B cell (primary cell): ENCODE results near the gene ZNF438. TPM values are rescaled to one million over a fixed set of nuclear protein-coding genes. Genes with fewer than 3 reads are reported as not detected.

Experiments
- ATAC-seq: fragments of 200-7000 bp; cut with Tn5 transposase; one replicate; pipeline ENCODE4 v1.10.0; 2021; ENCODE audit warnings: low read depth, mild to moderate bottlenecking, moderate number of reproducible peaks, moderate library complexity
- CTCF ChIA-PET: fragments of 350-600 bp; sonication (Branson Sonifier 250); formaldehyde crosslinking; loops from one replicate; lab custom pipeline; 2021; ENCODE audit warnings: antibody characterized with exemption, inconsistent platforms; lab: Charles Lee
- POLR2A ChIA-PET: fragments of 350-600 bp; sonication (Branson Sonifier 250); formaldehyde crosslinking; loops from one replicate; lab custom pipeline; 2021; ENCODE audit warnings: antibody characterized with exemption; lab: Charles Lee
- DNase-seq: peaks from one replicate; pipeline ENCODE4 v3.0.0; 2013
- H2AFZ ChIP-seq: 2 replicates; pipeline ENCODE4 v1.6.1; 2012; ENCODE audit warnings: mild to moderate bottlenecking, low read depth, low read length; ENCODE audit not compliant: insufficient read depth, poor library complexity, severe bottlenecking
- H3K27ac ChIP-seq, 2 donors: 1 replicate in 1 of 2; 2 replicates in 1 of 2; pipeline ENCODE4 v1.5.1; 2012 to 2013; ENCODE audit warnings: low read length in 2 of 2, mild to moderate bottlenecking in 2 of 2, moderate library complexity in 1 of 2
- H3K27me3 ChIP-seq, 4 experiments: fragments of 200-600 bp in 1 of 4; sonication (generic) in 1 of 4; replicated peaks in 1 of 4; 1 replicate in 2 of 4; 2 replicates in 2 of 4; pipeline versions ENCODE4 v1.6.1 to v1.7.0; 2013 to 2016; ENCODE audit warnings: low read length in 3 of 4, mild to moderate bottlenecking in 2 of 4, mixed read lengths in 1 of 4, moderate library complexity in 1 of 4; ENCODE audit not compliant: insufficient read depth in 4 of 4, control insufficient read depth in 3 of 4; ENCODE audit errors: control extremely low read depth in 1 of 4
- H3K36me3 ChIP-seq, 2 experiments: replicated peaks in 1 of 2; 1 replicate in 1 of 2; 2 replicates in 1 of 2; pipeline versions ENCODE4 v1.6.1 to v1.7.1; 2013; ENCODE audit warnings: low read length in 1 of 2; ENCODE audit not compliant: insufficient read depth in 2 of 2, control insufficient read depth in 1 of 2; ENCODE audit errors: control extremely low read depth in 1 of 2, extremely low read depth in 1 of 2
- H3K4me1 ChIP-seq, 2 donors: fragments of 200-600 bp in 1 of 2; sonication (generic) in 1 of 2; 1 replicate in 1 of 2; 2 replicates in 1 of 2; pipeline versions ENCODE4 v1.5.1 to v1.6.1; 2013 to 2017; ENCODE audit warnings: low read length in 2 of 2; ENCODE audit not compliant: control insufficient read depth in 2 of 2, insufficient read depth in 2 of 2
- H3K4me2 ChIP-seq: replicated peaks from 2 replicates; pipeline ENCODE3; 2012; ENCODE audit warnings: mild to moderate bottlenecking, low read depth, low read length; ENCODE audit not compliant: poor library complexity, severe bottlenecking
- H3K4me3 ChIP-seq, 5 experiments: fragments of 200-600 bp in 1 of 5; sonication (generic) in 1 of 5; 1 replicate in 3 of 5; 2 replicates in 2 of 5; pipeline versions ENCODE4 v1.5.1 to v1.7.0; 2011 to 2016; ENCODE audit warnings: low read length in 4 of 5, mild to moderate bottlenecking in 4 of 5, low read depth in 2 of 5, control low read depth in 1 of 5, moderate library complexity in 1 of 5; ENCODE audit not compliant: insufficient read depth in 1 of 5; ENCODE audit errors: control extremely low read depth in 1 of 5, extremely low read depth in 1 of 5
- H3K79me2 ChIP-seq: fragments of 200-600 bp; sonication (generic); one replicate; pipeline ENCODE4 v1.6.0; 2016; ENCODE audit warnings: low read length; ENCODE audit not compliant: control insufficient read depth, insufficient read depth
- H3K9ac ChIP-seq: fragments of 200-600 bp; sonication (generic); 2 replicates; pipeline ENCODE4 v1.6.1; 2017; ENCODE audit warnings: mild to moderate bottlenecking, low read length, moderate library complexity
- H3K9me3 ChIP-seq, 3 donors: one replicate each; pipeline versions ENCODE4 v1.6.1 to v1.7.1; 2013; ENCODE audit warnings: low read length in 2 of 3; ENCODE audit not compliant: control insufficient read depth in 2 of 3, insufficient read depth in 1 of 3; ENCODE audit errors: control extremely low read depth in 1 of 3
- H4K20me1 ChIP-seq: 2 replicates; pipeline ENCODE4 v1.6.0; 2012; ENCODE audit warnings: mild to moderate bottlenecking, low read length; ENCODE audit not compliant: insufficient read depth, control insufficient read depth, poor library complexity, severe bottlenecking
- H3K27ac Mint-ChIP-seq: one replicate; pipeline ENCODE4 v1.8.0; 2021; ENCODE audit warnings: mixed read lengths
- H3K27me3 Mint-ChIP-seq: one replicate; pipeline ENCODE4 v1.8.0; 2021; ENCODE audit warnings: mixed read lengths
- H3K4me1 Mint-ChIP-seq: one replicate; pipeline ENCODE4 v1.8.0; 2021; ENCODE audit warnings: mixed read lengths
- H3K4me3 Mint-ChIP-seq: one replicate; pipeline ENCODE4 v1.8.0; 2021; ENCODE audit warnings: mixed read lengths
- H3K9me3 Mint-ChIP-seq: one replicate; pipeline ENCODE4 v1.8.0; 2022; ENCODE audit warnings: mixed read lengths; ENCODE audit not compliant: insufficient read depth
- EZH2 ChIP-seq: IDR thresholded peaks from 2 replicates; pipeline ENCODE4 v1.6.1; 2012; ENCODE audit warnings: borderline replicate concordance, low read depth, mild to moderate bottlenecking, moderate library complexity, low read length; ENCODE audit not compliant: insufficient read depth, poor library complexity, severe bottlenecking
- WGBS: methylation state at CpG from one replicate; pipeline ENCODE4 v1.1.5; 2013; ENCODE audit warnings: missing lambda C conversion rate; ENCODE audit not compliant: insufficient coverage; 5-methylcytosine and 5-hydroxymethylcytosine counted together
- intact Hi-C: fragments of 100-400 bp; cut with micrococcal nuclease; formaldehyde crosslinking; loops from one replicate; pipeline ENCODE4 v1.10.0; 2022
- polyA plus RNA-seq: library from polyadenylated mRNA; depleted of rRNA; stranded (reverse); fragments of >200 nt; gene quantifications from 2 replicates; pipeline ENCODE4 v1.2.3, GENCODE V29; 2012
- total RNA-seq, 2 donors: library from RNA; stranded (reverse); fragments of 120-200 nt in 1 of 2; gene quantifications; 1 replicate in 1 of 2; 2 replicates in 1 of 2; pipeline versions ENCODE4 v1.2.3 to v1.2.4, GENCODE V29; 2013 to 2022
- TF ChIP-seq, protein P1 (sequence below): fragments of 200-600 bp; IDR thresholded peaks from one replicate; pipeline ENCODE4 v1.8.0; 2022; ENCODE audit warnings: antibody characterized with exemption, mild to moderate bottlenecking

ZNF438 gene
- total and polyA plus RNA-seq, 2 donors (not counting 1 experiment from before 2014, with no cell fraction given) = 2.0 to 3.7 TPM

DNA sequence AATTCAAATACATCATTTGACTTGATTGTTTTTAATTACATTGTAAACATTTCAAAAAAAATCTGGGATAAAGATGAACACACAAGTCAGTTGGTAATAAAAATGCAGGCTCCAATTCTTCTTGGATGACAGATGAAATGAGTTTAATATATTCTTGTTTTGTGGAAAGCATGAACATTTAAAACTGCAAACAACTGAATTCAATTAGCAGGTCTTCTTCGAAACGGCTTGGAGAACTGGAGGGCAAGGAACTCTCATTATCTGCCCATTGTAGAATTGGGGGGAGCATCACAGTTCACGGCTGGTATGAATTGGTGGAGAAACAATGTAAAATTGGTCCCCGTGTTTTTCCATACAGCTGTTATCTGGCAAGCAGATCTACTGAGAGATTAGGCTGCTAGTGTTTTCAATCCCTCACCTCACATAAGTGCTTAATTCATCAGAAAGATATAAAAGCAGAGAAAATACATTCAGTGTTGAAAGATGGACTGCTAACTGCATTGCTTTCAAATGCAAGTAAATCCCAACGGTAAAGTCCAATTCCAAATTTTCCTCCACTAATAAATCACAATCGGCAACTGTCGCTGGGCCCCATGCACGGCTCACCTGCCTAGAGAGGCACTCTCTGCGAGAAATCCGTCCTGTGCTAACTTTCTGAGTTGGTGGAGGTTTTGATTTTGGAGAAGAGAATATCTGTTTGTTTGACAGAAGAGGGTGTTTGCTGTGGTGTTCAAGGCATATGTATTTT is 199.5 kb downstream of the ZNF438 start:
- intact Hi-C loops = no loop called here
- Histone ChIP-seq H2AFZ (no peak overlapping the region), H4K20me1 (no peaks in the 10 kb centered on the region), H3K9me3 (no peaks in the 10 kb centered on the region), H3K4me3 (no peak overlapping the region), H3K79me2 (no peaks in the 10 kb centered on the region), H3K36me3 (no peaks in the 10 kb centered on the region), H3K9ac (no peak overlapping the region), H3K27ac (no peak overlapping the region), H3K27me3 (no peaks in the 10 kb centered on the region), H3K4me1 (no peaks in the 10 kb centered on the region), H3K4me2 (no peak overlapping the region)
- ATAC-seq (no peak), DNase-seq (no peak)
- Mint-ChIP-seq H3K4me1 (no peaks in the 10 kb centered on the region), H3K27ac (no peak overlapping the region), H3K9me3 (no peaks in the 10 kb centered on the region), H3K4me3 (no peak overlapping the region), H3K27me3 (no peaks in the 10 kb centered on the region)
- TF ChIP-seq, protein P1, sequence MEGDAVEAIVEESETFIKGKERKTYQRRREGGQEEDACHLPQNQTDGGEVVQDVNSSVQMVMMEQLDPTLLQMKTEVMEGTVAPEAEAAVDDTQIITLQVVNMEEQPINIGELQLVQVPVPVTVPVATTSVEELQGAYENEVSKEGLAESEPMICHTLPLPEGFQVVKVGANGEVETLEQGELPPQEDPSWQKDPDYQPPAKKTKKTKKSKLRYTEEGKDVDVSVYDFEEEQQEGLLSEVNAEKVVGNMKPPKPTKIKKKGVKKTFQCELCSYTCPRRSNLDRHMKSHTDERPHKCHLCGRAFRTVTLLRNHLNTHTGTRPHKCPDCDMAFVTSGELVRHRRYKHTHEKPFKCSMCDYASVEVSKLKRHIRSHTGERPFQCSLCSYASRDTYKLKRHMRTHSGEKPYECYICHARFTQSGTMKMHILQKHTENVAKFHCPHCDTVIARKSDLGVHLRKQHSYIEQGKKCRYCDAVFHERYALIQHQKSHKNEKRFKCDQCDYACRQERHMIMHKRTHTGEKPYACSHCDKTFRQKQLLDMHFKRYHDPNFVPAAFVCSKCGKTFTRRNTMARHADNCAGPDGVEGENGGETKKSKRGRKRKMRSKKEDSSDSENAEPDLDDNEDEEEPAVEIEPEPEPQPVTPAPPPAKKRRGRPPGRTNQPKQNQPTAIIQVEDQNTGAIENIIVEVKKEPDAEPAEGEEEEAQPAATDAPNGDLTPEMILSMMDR = no peak
- TF ChIP-seq EZH2 = no peak
- POLR2A ChIA-PET = no interaction called here
- CTCF ChIA-PET = no interaction called here
- WGBS = 100% methylated on average over 2 of the region's 10 CpGs

DNA sequence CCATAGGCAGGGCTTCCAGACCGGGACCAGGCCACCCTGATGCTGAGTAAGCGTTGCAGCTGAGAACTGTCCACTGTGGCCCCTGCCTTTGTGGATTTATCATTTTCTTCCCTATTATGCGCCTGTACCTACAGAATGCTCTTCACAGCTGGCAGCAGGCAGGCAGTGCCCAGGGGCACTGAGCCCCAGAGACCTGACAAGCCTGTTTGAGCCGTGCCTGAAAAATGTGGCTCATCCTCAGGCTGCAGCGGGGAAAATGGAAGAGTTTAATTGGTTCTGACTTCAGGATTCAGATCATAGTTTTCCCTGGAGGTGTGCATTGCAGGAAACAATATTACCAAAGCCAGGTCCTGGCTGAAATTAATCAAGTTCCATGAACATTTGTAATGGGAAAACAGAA is 200.2 kb downstream of the ZNF438 start:
- no peaks in the 10 kb centered on the region for H3K79me2 ChIP-seq
- no peaks in the 10 kb centered on the region for H3K27me3 ChIP-seq
- Mint-ChIP-seq H3K27ac (no peak overlapping the region), H3K9me3 (no peaks in the 10 kb centered on the region), H3K27me3 (no peaks in the 10 kb centered on the region), H3K4me1 (no peaks in the 10 kb centered on the region), H3K4me3 (no peak overlapping the region)
- H3K36me3 ChIP-seq = no peaks in the 10 kb centered on the region
- TF ChIP-seq, protein P1 = no peak
- no peak for TF ChIP-seq EZH2
- H3K4me1 ChIP-seq = no peaks in the 10 kb centered on the region
- 95% methylated on average over 5 of the region's 5 CpGs for WGBS
- no peak overlapping the region for H2AFZ ChIP-seq
- H3K4me3 ChIP-seq = no peak overlapping the region
- H3K9ac ChIP-seq = no peak overlapping the region
- POLR2A ChIA-PET = no interaction called here
- intact Hi-C loops = no loop called here
- no peaks in the 10 kb centered on the region for H4K20me1 ChIP-seq
- no peak for DNase-seq
- no peak for ATAC-seq
- no peaks in the 10 kb centered on the region for H3K9me3 ChIP-seq
- no peak overlapping the region for H3K27ac ChIP-seq
- CTCF ChIA-PET = no interaction called here
- no peak overlapping the region for H3K4me2 ChIP-seq
